Measurements from ENCODE around the gene FARP1.
"Not testable (repeated sequence)": the region's sequence is repeated elsewhere in the genome, so short reads cannot be mapped to it uniquely, and the experiment has no call there.

FARP1 gene

DNA sequence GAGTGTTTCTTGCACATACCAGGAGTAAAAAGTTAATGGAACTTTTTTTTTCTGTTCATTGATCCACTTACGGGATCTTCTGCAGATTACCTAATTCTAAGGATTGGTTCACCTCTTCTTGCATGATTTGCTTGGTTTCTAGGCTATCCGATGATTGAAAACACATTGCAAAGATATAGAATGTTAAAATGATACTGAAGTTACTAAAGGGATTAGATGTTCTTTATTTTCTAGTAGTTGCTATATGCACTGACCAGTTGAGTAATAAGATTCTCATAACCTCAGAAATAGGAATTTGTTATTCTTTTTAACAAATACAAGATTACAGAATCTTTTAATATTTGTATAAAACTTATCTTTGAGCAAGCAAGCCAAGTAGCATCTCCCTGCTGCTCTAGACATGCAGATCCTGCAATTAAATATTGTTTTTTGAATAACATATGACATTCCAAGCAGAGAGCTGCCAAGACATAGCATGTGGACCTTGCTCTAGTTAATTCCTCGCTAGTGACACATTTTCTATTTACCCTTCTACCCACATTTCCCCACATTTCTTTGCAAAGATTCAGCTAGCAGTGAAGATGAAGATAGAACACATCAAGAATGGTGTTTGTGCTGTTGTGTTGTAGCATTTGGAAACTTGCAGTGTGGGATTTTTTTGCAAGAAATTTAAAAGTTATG, 85.9 kb downstream of the FARP1 start:
- no peak for DNase-seq (ENCODE audit: low spot score)

DNA sequence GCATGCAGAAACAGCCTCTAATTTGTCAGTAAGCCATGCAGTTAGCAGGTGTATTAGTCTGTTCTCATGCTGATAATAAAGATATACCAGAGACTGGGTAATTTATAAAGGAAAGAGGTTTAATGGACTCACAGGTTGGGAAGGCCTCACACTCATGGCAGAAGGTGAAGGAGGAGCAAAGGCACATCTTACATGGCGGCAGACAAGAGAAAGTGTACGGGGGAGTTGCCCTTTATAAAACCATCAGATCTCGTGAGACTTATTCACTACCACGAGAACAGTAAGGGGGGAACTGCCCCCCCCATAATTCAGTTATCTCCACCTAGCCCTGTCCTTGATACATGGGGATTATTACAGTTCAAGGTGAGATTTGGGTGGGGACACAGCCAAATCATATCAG, 87.9 kb downstream of the FARP1 start:
- not testable (repeated sequence) for DNase-seq (ENCODE audit: low spot score)

DNA sequence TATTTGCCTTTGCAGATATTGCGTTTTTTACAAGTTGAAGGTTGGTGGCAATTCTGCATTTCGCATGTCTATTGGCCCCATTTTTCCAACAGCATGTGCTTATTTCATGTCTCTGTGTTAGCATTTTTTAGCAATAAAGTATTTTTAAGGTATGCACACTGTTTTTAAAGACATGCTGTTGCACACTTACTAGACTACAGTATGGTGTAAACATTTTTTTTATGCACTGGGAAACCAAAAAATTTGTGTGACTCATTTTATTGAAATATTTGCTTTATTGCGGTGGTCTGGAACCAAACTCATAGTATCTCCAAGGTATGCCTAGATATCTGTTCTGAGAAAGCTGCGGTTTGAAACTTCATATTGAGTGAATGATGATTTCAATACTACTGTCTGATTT, 89.6 kb downstream of the FARP1 start:
- no peak for DNase-seq (ENCODE audit: low spot score)

DNA sequence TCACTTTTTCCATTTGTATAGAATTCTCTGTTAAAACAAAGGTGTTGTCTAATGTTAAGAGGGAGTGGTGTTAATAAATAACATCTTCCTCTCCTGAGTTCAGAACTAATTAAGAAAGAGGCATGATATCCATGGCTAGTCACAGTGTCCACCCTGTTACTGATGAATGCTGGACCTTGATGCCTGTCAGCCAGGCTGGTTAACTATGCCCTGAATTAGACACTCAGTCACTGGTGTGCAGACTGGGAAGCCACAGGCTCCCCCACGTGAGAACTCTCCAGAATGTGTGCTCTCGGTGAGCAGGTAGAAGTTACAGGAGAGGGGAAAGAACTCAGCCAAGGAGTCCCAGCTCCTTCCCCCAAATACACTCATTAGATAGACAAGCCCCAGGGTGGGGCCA, 90.2 kb downstream of the FARP1 start:
- DNase-seq (ENCODE audit: low spot score): no peak

DNA sequence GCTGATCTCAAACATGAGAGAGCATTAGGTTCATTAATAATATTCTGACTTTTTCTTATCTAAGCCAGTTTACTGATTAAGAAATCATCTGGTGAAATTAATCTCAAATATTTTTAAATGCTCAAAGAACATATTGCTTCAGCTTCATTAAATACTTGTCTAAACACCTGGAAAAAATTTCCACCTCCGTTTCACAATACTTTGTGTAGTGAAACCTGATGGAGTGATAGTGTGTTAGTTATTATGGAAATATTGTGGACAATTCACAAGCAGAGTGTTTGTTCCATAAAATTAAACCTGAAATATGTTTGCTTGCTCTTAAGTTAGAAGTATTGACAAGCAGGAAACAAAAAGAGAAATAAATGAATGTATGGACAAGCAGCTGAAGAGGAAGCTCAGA, 91.5 kb downstream of the FARP1 start:
- no peak for DNase-seq (ENCODE audit: low spot score)

DNA sequence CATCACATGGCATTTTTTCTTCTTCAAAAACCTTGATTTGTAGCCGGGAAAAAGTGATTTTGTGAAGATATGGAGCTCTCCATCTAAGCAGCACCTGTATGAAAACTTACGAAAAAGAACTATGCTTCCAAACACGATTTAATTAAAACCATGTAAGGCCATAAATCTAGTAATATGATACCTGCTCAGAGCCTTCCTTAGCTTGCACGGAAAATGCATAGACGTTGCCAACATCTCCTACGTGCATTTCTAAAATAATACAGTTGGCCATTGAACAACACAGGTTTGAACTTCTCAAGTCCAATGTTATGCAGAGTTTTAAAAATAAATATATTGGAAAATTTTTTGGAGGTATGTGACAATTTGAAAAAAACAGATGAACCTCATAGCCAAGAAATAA, 93.3 kb downstream of the FARP1 start:
- DNase-seq (ENCODE audit: low spot score): no peak

DNA sequence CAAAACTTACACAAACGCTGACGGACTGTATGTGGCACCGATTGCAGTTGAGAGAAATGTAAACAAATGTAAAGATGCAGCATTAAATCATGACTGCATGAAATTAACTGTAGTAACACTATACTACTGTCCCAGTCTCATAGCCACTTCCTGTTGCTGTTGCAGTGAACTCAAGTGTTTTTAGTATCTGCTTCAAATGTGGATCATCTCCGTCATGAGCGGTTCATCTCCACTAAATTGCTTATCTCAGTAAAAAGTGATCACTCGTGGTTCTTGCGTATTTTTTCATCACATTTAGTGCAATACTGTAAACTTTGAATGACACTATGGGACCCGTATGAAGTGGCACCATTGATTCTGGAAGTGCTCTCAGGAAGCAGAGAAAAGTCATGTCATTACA, 94.4 kb downstream of the FARP1 start:
- no peak for DNase-seq (ENCODE audit: low spot score)

DNA sequence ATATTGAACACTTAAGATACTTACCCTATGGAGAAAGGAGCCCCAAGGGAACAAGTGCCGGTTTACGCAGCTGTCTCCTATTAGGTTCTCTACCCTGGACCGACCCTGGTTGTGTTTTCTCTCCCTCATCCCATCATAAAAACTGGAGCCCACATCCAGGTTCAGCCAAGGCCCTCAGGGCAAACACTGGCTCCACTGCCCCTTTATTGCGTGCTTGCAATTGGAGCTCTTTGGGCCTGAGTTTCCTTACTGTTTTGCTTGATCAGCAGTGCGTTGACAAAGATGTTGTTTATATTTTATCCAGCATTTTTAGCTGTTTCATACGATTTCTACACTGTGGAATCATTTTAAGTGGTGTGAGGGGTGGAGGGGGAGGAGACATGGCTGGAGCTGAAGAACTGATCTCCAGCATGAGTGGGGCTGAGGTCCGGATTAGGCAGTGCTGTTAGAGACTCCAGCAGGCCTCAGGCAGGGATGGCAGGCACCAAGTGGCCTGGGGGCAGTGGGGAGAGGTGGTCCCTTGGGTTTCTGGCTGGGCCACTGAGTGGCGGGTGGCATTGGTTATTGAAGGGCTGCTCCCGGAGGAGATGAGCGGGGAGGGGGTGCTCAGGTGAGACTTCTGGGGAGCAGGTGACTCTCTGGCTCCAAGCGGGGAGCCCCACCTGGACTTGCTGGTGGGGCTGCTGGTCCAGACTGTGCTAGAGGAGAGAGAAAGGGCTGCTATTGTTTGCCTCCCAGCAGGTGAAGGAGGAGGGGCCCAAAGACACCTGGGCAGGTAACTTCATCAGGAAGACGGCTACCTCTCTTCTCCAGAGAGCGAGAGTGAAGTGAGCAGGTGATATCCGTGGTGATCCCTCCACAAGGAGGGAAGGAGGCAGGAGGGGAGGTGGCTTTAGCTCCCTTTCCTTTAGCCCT, 96.5 kb downstream of the FARP1 start:
- no peak for DNase-seq (ENCODE audit: low spot score)

DNA sequence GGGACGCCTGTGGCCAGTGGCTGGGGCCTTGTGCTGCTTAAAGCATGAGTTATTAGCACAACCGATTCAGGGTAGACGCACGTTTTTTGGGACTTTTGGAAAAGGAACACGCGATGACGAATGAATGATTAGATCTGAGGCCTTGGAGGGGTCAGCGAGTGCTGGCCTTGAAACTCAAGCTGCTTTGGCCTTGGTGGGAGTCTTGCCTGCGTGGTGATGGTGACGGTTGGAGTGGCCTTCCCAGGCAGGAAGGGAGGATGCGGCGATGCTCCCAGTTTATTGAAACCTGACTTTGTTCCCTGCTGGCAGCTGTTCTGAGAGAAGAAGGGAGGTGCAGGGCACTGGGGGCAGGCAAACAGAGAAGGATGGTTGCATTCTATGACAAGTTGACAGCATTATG, 97.2 kb downstream of the FARP1 start:
- DNase-seq (ENCODE audit: low spot score): no peak

DNA sequence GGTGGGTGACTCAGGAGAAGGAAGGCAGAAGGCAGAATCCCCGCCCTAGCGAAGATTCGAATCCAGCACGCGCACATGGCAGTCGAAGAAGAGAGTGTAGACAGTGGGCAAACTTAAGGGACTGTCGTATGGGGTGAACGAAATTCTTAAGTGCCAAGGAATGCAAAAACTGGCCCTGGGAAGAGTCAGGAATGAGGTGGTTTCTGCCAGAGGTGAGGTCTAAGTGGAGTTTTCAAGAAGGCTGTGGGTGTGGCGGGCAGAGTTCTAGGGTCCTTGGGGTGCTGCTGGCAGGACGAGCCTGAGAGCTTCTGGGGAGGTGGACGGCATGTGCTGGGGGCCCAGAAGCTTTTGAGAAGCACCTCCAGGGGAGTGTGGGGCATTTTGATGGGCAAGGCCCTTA, 98.1 kb downstream of the FARP1 start:
- DNase-seq (ENCODE audit: low spot score): no peak

DNA sequence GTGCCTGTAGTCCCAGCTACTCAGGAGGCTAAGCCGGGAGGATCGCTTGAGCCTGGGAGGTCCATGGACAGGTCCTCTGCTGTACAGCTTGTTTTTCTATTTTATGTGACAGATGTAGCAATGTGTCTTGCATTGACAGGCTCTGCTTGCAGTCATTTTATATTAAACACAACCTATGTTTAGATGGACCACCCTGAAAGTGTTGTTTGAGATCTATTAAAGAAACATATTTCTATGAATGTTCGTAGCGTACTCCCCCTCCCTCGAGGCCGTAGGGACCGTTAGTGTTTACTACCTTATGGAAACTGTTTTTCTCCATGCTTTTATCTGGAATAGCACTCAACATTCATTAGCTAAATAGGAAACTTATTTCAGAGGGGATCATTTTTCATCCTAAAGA, 99.1 kb downstream of the FARP1 start:
- DNase-seq (ENCODE audit: low spot score): no peak

DNA sequence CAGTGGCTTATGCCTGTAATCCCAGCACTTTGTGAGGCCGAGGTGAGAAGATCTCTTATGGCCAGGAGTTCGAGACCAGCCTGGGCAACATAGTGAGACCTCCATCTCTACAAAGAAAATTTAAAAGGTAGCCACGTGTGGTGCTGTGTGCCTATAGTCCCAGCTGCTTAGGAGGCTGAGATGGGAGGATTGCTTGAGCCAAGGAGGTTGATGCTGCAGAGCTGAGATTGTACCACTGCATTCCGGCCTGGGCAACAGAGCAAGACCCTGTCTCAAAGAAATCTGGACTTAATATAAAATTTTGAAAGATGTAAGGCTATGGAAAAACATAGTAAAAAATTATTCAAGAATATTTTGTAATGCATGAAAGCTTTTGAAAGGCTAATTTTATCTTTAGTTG, 99.5 kb downstream of the FARP1 start:
- DNase-seq (ENCODE audit: low spot score): no peak

DNA sequence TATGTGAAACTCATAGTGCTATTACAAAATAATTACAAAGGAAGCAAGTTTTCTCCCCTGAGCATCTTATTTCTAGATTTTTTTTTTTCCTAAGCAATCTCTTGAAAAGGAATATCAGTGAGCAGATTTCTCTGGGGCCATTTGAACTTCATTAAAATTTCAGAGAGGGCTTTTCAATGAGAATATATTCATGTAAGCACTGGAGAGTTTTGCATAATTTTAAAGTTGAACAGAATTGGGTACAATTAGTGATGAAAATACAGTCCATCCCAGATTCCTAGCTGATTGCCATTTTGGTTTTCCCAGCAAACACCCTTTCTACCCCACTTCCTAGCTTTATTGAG, 101.0 kb downstream of the FARP1 start:
- DNase-seq (ENCODE audit: low spot score): no peak

DNA sequence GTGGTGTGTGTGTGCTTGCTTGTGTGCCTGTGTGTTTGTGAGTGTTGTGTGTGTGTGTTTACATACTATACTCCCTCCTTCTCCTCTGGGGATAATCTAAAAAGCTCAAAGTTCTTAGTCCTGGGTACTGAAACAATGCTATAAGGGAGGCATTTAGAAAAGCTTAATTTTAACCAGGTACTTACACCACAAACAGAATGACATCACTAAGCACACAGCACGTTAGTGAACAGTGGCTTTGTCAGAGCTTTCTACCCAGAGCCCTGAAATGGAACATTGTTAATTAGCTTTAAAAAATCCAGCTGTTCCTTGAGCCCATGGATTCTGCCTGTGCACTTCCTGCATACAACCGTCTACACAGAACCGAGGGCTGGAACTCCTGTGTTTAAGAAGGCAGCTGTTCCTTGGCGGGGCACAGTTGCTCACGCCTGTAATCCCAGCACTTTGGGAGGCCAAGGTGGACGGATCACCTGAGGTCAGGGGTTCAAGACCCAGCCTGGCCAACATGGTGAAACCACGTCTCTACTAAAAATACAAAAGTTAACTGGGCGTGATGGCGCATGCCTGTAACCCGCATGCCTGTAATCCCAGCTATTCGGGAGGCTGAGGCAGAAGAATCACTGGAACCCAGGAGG, 103.8 kb downstream of the FARP1 start:
- no peak for DNase-seq (ENCODE audit: low spot score)

DNA sequence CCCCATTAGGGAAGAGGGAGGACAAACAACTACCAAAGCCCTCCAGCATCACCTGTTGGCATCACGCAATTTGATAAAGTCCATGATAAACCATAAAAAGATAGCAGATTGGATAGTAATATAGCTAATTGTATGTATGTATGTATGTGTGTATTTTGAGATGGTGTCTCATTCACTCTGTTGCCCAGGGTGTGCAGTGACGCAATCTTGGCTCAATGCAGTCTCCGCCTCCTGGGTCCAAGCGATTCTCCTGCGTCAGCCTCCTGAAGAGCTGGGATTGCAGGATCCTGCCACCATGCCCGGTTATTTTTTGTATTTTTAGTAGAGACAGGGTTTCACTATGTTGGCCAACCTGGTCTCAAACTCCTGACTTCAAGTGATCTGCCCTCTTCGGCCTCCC, 108.8 kb downstream of the FARP1 start:
- no peak for DNase-seq (ENCODE audit: low spot score)

DNA sequence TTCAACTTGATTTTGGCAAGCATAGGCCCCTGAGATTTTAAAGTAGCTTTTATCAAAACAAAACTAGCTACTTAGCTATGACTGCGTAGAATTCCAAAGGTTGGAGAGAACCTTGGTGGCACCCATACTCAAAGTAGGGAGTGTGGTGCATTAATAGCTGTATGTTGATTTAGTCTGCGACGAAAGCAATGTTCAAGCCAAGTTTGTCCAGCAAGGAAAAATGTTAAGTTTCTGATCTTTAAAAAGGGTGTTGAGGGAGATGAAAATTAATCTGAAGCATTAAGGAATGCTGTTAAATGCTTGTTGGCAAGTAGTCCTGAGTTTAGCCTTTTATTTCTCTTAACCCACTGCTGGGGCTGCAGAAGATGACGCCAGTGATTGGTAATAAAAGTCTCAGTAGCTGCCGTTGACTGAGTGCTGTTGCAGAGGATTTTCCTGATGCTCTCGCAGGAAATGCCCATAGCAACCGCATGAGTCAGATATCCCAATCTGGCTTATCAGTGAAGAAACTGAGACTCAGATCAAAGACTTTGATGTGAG, 110.1 kb downstream of the FARP1 start:
- DNase-seq (ENCODE audit: low spot score): no peak

DNA sequence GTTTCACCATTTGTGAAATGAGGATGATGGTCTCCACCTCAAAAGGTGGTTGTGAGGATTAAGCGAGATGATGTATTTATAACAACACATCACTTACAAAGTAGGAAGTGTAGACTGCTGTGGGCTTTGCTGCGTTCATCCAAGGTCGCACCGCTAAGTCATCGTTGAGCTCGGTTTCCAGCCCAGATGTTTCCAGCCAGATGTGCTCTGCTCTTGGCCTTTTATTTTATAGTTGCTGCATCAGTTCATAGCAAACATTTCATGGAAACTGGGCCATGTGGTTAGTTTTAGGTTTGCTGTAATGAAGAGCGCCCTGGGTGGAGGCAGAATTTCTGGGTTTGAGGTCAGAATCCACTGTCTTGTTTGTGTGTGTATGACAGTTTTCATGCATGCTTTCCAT, 110.6 kb downstream of the FARP1 start:
- no peak for DNase-seq (ENCODE audit: low spot score)

DNA sequence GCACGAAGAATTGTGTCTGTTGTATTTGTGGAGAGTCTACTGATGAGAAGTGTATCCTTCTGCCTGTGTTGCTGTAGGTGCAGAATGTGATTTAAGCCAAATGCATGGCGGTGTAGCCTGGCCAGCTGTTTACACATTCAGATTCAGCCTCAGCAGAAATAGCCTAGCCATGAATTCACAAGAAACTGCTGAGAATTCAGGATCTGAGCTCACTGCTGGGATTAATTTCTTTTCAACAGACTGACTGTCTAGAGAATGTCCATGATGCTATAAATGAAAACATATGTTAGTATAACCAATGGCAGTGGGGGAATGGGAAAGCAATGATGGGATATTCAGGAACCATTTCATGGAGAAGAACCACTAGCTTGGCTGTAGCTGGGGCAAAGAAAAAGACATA, 111.6 kb downstream of the FARP1 start:
- no peak for DNase-seq (ENCODE audit: low spot score)

DNA sequence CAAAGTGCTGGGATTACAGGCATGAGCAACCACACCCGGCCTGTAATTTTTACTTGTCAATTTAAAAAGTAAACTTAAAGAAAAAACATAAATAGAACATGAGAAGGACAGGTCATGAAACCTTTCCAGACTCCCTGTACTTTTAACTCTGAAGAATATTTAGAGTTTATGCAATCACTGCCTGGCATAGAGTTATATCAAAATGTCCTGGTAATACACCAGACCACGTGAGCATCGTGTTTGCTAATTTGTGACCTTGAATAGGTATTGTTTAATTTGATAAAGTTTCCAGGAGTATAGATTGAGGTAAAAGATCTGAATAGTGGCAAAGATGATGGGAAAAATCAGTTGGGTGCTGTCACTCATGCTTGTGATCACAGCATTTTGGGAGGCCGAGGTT, 115.3 kb downstream of the FARP1 start:
- DNase-seq (ENCODE audit: low spot score): no peak

DNA sequence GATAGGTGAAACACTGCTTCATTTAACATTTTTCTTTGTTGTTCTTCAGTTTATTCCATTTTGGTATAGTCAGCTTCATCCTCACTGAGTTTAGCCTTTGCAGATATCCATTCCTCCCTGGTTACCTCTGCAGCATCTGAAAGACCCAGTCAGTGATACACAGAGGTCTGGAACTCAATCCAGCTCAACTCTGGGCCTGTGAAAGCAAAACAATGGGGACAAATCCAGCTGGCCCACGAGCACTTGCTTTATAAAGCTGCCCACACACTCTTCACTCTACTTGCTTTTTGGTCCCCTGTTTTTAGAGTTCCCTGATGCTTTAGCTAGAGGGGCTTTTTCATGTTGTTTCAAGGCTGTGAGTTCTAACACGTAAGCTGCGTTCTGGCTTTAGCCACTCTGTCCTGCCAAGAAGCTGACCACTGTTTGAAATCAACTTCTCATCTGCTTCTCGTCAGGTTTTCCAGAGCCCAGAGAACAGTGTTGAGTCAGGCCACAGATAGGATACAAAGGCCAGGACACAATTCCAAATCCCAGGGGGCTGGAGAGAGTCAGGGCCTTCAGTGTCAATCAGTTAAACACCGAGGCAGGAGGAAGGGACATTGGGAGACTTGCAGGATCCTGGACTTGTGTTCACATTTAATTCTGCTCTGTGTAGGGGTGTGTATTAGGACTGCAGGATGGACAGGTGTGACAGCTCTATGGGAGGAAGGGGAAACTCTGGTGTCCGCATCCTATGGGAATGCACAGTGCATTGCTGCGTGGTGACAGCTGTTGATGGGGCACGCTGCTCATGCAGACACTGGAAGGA, 117.7 kb downstream of the FARP1 start:
- no peak for DNase-seq (ENCODE audit: low spot score)

DNA sequence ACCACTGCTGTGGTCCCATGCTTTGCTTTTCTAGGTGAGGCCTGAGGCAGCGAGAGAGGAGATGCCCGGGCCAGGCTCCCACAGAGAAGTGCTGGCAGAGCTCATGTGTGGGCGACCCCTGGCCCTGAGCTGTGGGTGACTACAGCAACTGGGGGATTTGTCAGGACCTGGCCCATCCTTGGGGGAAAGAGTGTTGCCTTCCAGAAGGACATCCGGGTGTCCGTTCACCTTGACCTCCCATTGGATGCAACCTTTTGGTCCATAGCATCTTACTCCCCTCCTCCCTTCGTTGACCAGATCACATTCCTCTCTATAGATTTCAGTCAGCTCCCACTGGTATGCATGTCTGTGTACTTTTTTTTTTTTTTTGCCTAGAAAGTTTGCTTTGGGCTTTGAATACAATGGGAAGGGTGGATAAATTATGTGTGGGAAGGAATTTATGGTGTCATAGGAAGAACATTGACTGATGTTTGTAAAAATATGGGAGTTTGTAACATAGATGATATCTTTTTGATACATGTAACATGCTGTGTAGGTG, 118.3 kb downstream of the FARP1 start:
- no peak for DNase-seq (ENCODE audit: low spot score)

DNA sequence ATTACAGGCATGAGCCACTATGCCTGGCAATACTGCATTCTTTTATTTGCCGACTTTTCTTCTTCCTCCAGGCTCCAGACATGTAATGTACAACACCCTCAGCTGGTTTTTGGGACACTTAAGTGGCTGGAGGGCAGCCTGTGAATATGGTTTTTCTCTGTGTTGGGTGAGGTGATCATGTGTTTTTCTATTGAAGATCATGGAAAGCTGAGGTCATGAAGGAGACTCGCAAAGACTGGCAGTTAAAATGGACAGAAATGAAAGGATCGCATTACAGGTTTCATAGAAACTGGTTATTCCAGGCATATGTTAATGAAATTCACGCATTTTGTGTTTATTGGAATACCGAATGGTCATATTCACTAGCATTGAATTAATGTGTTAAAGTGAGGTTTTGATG, 119.4 kb downstream of the FARP1 start:
- no peak for DNase-seq (ENCODE audit: low spot score)

All from HuH-7.5 (cell line).